A549 (cell line): ENCODE measurements around the gene PIP4K2B.

Source experiments
- CHD2 ChIP-seq: fragments of 150-350 bp; IDR thresholded peaks from 2 replicates; pipeline ENCODE4 v1.6.1; 2014; ENCODE audit warnings: low read length; ENCODE audit not compliant: partially characterized antibody
- EP300 ChIP-seq, 2 experiments: fragments of >200 bp; sonication (Bioruptor Twin); formaldehyde crosslinking; IDR thresholded peaks; 2 replicates in 1 of 2; 3 replicates in 1 of 2; pipeline ENCODE4 v1.6.1; 2016 to 2017
- ESRRA ChIP-seq: fragments of 150-350 bp; IDR thresholded peaks from 2 replicates; pipeline ENCODE4 v1.6.1; 2014; ENCODE audit warnings: mild to moderate bottlenecking, low read length, borderline replicate concordance
- JUN ChIP-seq, 2 experiments: fragments of >200 bp; sonication (Bioruptor Twin); formaldehyde crosslinking; IDR thresholded peaks; 2 replicates in 1 of 2; 3 replicates in 1 of 2; pipeline ENCODE4 v1.6.1; 2016 to 2017
- KDM1A ChIP-seq: fragments of 200-600 bp; sonication (generic); IDR thresholded peaks from 2 replicates; pipeline ENCODE4 v1.6.1; 2016; ENCODE audit warnings: low read depth, mild to moderate bottlenecking
- NPAS2 ChIP-seq: fragments of 250-450 bp; sonication (Bioruptor Pico); IDR thresholded peaks from 2 replicates; pipeline ENCODE4 v1.8.0; 2022; ENCODE audit warnings: mild to moderate bottlenecking, moderate library complexity, borderline replicate concordance
- SREBF2 ChIP-seq: fragments of 450-650 bp; IDR thresholded peaks from 2 replicates; pipeline ENCODE4 v1.6.1; 2014; ENCODE audit warnings: mild to moderate bottlenecking, moderate library complexity
- TF ChIP-seq, protein P1 (sequence below): fragments of >200 bp; sonication (Bioruptor Twin); formaldehyde crosslinking; IDR thresholded peaks from 3 replicates; pipeline ENCODE4 v1.5.1; 2016
- TF ChIP-seq, protein P2 (sequence below): IDR thresholded peaks from 2 replicates; pipeline ENCODE4 v1.6.1; 2012
- TF ChIP-seq, protein P3 (sequence below): fragments of 200-600 bp; sonication (generic); IDR thresholded peaks from 2 replicates; pipeline ENCODE4 v1.6.1; 2016; ENCODE audit warnings: antibody characterized with exemption, mild to moderate bottlenecking, moderate library complexity
- TF ChIP-seq, protein P4 (sequence below): fragments of >200 bp; sonication (Bioruptor Twin); formaldehyde crosslinking; IDR thresholded peaks from 3 replicates; pipeline ENCODE4 v1.6.1; 2016

DNA sequence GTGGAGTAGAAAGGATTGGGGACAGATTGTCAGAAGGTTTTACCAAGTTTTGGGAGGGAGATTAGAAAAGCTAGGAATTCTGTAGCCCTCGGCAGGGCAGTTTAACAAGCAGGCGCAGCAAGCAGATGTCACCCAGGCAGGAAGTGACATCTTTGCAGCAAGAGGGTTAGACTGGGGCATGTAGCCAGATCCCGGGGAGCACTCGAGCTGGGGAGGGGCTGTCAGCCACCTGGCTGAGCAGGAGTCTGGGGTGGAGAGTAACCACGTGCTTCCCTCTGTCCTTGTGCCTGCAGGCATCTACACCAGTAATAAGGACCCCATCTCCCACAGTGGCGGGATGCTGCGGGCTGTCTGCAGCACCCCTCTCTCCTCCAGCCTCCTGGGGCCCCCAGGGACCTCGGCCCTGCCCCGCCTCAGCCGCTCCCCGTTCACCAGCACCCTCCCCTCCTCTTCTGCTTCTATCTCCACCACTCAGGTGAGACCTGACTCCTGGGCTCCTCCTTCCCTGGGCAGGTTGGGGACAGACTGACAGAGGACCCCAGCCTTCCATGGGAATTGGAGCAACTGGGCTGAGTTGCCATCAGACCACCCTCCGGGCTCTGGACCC is 82.1 kb downstream of the PIP4K2B start:
- TF ChIP-seq, protein P1, sequence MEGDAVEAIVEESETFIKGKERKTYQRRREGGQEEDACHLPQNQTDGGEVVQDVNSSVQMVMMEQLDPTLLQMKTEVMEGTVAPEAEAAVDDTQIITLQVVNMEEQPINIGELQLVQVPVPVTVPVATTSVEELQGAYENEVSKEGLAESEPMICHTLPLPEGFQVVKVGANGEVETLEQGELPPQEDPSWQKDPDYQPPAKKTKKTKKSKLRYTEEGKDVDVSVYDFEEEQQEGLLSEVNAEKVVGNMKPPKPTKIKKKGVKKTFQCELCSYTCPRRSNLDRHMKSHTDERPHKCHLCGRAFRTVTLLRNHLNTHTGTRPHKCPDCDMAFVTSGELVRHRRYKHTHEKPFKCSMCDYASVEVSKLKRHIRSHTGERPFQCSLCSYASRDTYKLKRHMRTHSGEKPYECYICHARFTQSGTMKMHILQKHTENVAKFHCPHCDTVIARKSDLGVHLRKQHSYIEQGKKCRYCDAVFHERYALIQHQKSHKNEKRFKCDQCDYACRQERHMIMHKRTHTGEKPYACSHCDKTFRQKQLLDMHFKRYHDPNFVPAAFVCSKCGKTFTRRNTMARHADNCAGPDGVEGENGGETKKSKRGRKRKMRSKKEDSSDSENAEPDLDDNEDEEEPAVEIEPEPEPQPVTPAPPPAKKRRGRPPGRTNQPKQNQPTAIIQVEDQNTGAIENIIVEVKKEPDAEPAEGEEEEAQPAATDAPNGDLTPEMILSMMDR, result no peak
- TF ChIP-seq, protein P2, sequence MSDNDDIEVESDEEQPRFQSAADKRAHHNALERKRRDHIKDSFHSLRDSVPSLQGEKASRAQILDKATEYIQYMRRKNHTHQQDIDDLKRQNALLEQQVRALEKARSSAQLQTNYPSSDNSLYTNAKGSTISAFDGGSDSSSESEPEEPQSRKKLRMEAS, result no peak
- TF ChIP-seq SREBF2, result no peak
- TF ChIP-seq JUN (IDR thresholded peaks at IDR 0.05), result no peak
- TF ChIP-seq, protein P3, sequence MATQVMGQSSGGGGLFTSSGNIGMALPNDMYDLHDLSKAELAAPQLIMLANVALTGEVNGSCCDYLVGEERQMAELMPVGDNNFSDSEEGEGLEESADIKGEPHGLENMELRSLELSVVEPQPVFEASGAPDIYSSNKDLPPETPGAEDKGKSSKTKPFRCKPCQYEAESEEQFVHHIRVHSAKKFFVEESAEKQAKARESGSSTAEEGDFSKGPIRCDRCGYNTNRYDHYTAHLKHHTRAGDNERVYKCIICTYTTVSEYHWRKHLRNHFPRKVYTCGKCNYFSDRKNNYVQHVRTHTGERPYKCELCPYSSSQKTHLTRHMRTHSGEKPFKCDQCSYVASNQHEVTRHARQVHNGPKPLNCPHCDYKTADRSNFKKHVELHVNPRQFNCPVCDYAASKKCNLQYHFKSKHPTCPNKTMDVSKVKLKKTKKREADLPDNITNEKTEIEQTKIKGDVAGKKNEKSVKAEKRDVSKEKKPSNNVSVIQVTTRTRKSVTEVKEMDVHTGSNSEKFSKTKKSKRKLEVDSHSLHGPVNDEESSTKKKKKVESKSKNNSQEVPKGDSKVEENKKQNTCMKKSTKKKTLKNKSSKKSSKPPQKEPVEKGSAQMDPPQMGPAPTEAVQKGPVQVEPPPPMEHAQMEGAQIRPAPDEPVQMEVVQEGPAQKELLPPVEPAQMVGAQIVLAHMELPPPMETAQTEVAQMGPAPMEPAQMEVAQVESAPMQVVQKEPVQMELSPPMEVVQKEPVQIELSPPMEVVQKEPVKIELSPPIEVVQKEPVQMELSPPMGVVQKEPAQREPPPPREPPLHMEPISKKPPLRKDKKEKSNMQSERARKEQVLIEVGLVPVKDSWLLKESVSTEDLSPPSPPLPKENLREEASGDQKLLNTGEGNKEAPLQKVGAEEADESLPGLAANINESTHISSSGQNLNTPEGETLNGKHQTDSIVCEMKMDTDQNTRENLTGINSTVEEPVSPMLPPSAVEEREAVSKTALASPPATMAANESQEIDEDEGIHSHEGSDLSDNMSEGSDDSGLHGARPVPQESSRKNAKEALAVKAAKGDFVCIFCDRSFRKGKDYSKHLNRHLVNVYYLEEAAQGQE, result no peak
- TF ChIP-seq, protein P4, sequence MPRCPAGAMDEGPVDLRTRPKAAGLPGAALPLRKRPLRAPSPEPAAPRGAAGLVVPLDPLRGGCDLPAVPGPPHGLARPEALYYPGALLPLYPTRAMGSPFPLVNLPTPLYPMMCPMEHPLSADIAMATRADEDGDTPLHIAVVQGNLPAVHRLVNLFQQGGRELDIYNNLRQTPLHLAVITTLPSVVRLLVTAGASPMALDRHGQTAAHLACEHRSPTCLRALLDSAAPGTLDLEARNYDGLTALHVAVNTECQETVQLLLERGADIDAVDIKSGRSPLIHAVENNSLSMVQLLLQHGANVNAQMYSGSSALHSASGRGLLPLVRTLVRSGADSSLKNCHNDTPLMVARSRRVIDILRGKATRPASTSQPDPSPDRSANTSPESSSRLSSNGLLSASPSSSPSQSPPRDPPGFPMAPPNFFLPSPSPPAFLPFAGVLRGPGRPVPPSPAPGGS, result no peak
- no peak for TF ChIP-seq NPAS2 (CRISPR knock-in tag)
- no peak for TF ChIP-seq KDM1A
- TF ChIP-seq CHD2, result no peak
- TF ChIP-seq ESRRA, result no peak
- TF ChIP-seq EP300 (IDR thresholded peaks at IDR 0.05), result no peak
